Measurements from ENCODE around the gene ITCH. TPM values are rescaled to one million over a fixed set of nuclear protein-coding genes. Genes with fewer than 3 reads are reported as not detected.
"Not testable (repeated sequence)": the region's sequence is repeated elsewhere in the genome, so short reads cannot be mapped to it uniquely, and the experiment has no call there.

The ITCH gene
- total and polyA plus RNA-seq, 11 donors = 6.0 to 49.0 (median 39.5) TPM

- Histone ChIP-seq H3K4me3 (no peak overlapping the region), H3K4me1 (no peaks in the 10 kb centered on the region), H3K9me3 (no peaks in the 10 kb centered on the region), H3K36me3 (no peaks in the 10 kb centered on the region), H3K27me3 (no peaks in the 10 kb centered on the region), H3K27ac (no peak overlapping the region)
- no peak for TF ChIP-seq POLR2A (IDR thresholded peaks at IDR 0.05)
- TF ChIP-seq CTCF (IDR thresholded peaks at IDR 0.05) = no peak
- intact Hi-C loops (cut with DNase I) = no loop called here
- 82 to 91% (median 91%) methylated on average over 4 of the region's 4 CpGs for WGBS, 4 donors
- ATAC-seq (no peak), DNase-seq (no peak)
These were observed 29.3 kb upstream of the ITCH start for GRCh38 chr20:34333786-34334185.

GRCh38 chr20:34334654-34335407 is 28.2 kb upstream of the ITCH start:
- intact Hi-C loops (cut with DNase I) = no loop called here
- DNase-seq = no peak
- no peak overlapping the region for H3K4me3 ChIP-seq
- WGBS, 4 donors = 83 to 88% (median 83%) methylated on average over 5 of the region's 5 CpGs
- no peaks in the 10 kb centered on the region for H3K4me1 ChIP-seq
- no peak overlapping the region for H3K27ac ChIP-seq
- TF ChIP-seq CTCF (IDR thresholded peaks at IDR 0.05) (no peak), POLR2A (IDR thresholded peaks at IDR 0.05) (no peak)
- ATAC-seq = no peak
- no peaks in the 10 kb centered on the region for H3K27me3 ChIP-seq
- no peaks in the 10 kb centered on the region for H3K36me3 ChIP-seq
- no peaks in the 10 kb centered on the region for H3K9me3 ChIP-seq

GRCh38 chr20:34337544-34337943 is 25.5 kb upstream of the ITCH start:
- no peaks in the 10 kb centered on the region for H3K9me3 ChIP-seq
- no peaks in the 10 kb centered on the region for H3K27me3 ChIP-seq
- H3K4me1 ChIP-seq = no peaks in the 10 kb centered on the region
- intact Hi-C loops (cut with DNase I) = no loop called here
- TF ChIP-seq CTCF (IDR thresholded peaks at IDR 0.05) (no peak), POLR2A (IDR thresholded peaks at IDR 0.05) (no peak)
- WGBS, 4 donors = 33 to 59% (median 42%) methylated on average over 1 of the region's 1 CpG
- no peaks in the 10 kb centered on the region for H3K36me3 ChIP-seq
- DNase-seq (no peak), ATAC-seq (no peak)
- no peak overlapping the region for H3K4me3 ChIP-seq
- H3K27ac ChIP-seq = no peak overlapping the region

GRCh38 chr20:34337982-34338726 is 24.9 kb upstream of the ITCH start:
- 85 to 91% (median 90%) methylated on average over 15 of the region's 15 CpGs for WGBS, 4 donors
- ATAC-seq (no peak), DNase-seq (no peak)
- intact Hi-C loops (cut with DNase I) = no loop called here
- no peaks in the 10 kb centered on the region for H3K27me3 ChIP-seq
- no peak overlapping the region for H3K4me3 ChIP-seq
- H3K36me3 ChIP-seq = no peaks in the 10 kb centered on the region
- H3K4me1 ChIP-seq = no peaks in the 10 kb centered on the region
- H3K9me3 ChIP-seq = no peaks in the 10 kb centered on the region
- H3K27ac ChIP-seq = no peak overlapping the region
- TF ChIP-seq CTCF (IDR thresholded peaks at IDR 0.05) = no peak
- TF ChIP-seq POLR2A (IDR thresholded peaks at IDR 0.05) = no peak

- H3K9me3 ChIP-seq; H3K4me1 ChIP-seq; H3K4me3 ChIP-seq; DNase-seq; H3K27me3 ChIP-seq; ATAC-seq; H3K27ac ChIP-seq; H3K36me3 ChIP-seq; intact Hi-C loops (cut with DNase I): not testable (repeated sequence)
- WGBS, 4 donors = 91 to 97% (median 94%) methylated on average over 10 of the region's 10 CpGs
These were observed 22.3 kb upstream of the ITCH start for GRCh38 chr20:34340726-34341125.

GRCh38 chr20:34341199-34341598 is 21.9 kb upstream of the ITCH start:
- DNase-seq; H3K4me1 ChIP-seq; H3K27me3 ChIP-seq; H3K4me3 ChIP-seq; H3K27ac ChIP-seq; intact Hi-C loops (cut with DNase I); H3K36me3 ChIP-seq; H3K9me3 ChIP-seq; ATAC-seq: not testable (repeated sequence)
- 92 to 99% (median 96%) methylated on average over 9 of the region's 9 CpGs for WGBS, 4 donors
